ENCODE results near the gene C13orf46.

The C13orf46 gene

GRCh38 chr13:113919761-113920559 is 53.9 kb downstream of the C13orf46 start:
- CTCF ChIA-PET, result no interaction called here
- no peak for DNase-seq (ENCODE audit: low spot score)
- no peak overlapping the region; the same call in 1 of the 2 replicates for H3K27ac ChIP-seq
- no peak for TF ChIP-seq CTCF (conservative IDR thresholded peaks at IDR 0.05; ENCODE audit: low read depth)
- POLR2A ChIA-PET (ENCODE audit: low non-redundant PET), result no interaction called here

GRCh38 chr13:113918981-113919701 is 54.7 kb downstream of the C13orf46 start:
- ChIA-PET CTCF (no interaction called here), POLR2A (ENCODE audit: low non-redundant PET) (no interaction called here)
- H3K27ac ChIP-seq, result no peak overlapping the region; the same call in 1 of the 2 replicates
- no peak for DNase-seq (ENCODE audit: low spot score)
- TF ChIP-seq CTCF (conservative IDR thresholded peaks at IDR 0.05; ENCODE audit: low read depth), result no peak

- H3K27ac ChIP-seq, result no peak overlapping the region
- no peak for TF ChIP-seq CTCF (conservative IDR thresholded peaks at IDR 0.05; ENCODE audit: low read depth)
- ChIA-PET POLR2A (ENCODE audit: low non-redundant PET) (no interaction called here), CTCF (interaction anchor here (0.6 kb wide), 2 partner anchors 9 to 17 kb away, joined by 6 to 7 read pairs; no protein-coding TSS in a partner anchor)
- no peak for DNase-seq (ENCODE audit: low spot score)
Measured at GRCh38 chr13:113918580-113918979, 55.3 kb downstream of the C13orf46 start.

- POLR2A ChIA-PET (ENCODE audit: low non-redundant PET), result no interaction called here
- CTCF ChIA-PET, result interaction anchor here (0.6 kb wide), 3 partner anchors 8 to 21 kb away, joined by 4 to 7 read pairs (median 6); no protein-coding TSS in a partner anchor
- DNase-seq (ENCODE audit: low spot score), result no peak
- no peak overlapping the region for H3K27ac ChIP-seq
- TF ChIP-seq CTCF (conservative IDR thresholded peaks at IDR 0.05; ENCODE audit: low read depth), result no peak
Measured at GRCh38 chr13:113917594-113918371, 56.1 kb downstream of the C13orf46 start.

GRCh38 chr13:113917096-113917495 is 56.8 kb downstream of the C13orf46 start:
- no peak for TF ChIP-seq CTCF (conservative IDR thresholded peaks at IDR 0.05; ENCODE audit: low read depth)
- CTCF ChIA-PET, result interaction anchor here (0.7 kb wide), 1 partner anchor 15 kb away, joined by 3 read pairs; no protein-coding TSS in a partner anchor
- no peak for DNase-seq (ENCODE audit: low spot score)
- peak overlapping the region; percentile 69 for H3K27ac ChIP-seq
- POLR2A ChIA-PET (ENCODE audit: low non-redundant PET), result no interaction called here

- TF ChIP-seq CTCF (conservative IDR thresholded peaks at IDR 0.05; ENCODE audit: low read depth), result no peak
- peak; percentile 29 for DNase-seq (ENCODE audit: low spot score)
- H3K27ac ChIP-seq, result peak overlapping the region; percentile 72
- ChIA-PET POLR2A (ENCODE audit: low non-redundant PET) (no interaction called here), CTCF (interaction anchor here (0.6 to 0.7 kb wide), 2 partner anchors 16 to 311 kb away, joined by 3 read pairs; no protein-coding TSS in a partner anchor)
Measured at GRCh38 chr13:113916330-113916815, 57.5 kb downstream of the C13orf46 start.

Measured in RWPE1 (cell line).